ENCODE data around the gene IFITM2. TPM values are rescaled to one million over a fixed set of nuclear protein-coding genes. Genes with fewer than 3 reads are reported as not detected.
"Not testable (repeated sequence)": the region's sequence is repeated elsewhere in the genome, so short reads cannot be mapped to it uniquely, and the experiment has no call there.

The IFITM2 gene
- total and polyA plus RNA-seq, 2 donors, result 14.8 to 765 TPM

GRCh38 chr11:315516-315994, 7.9 kb downstream of the IFITM2 start:
- WGBS, result 53% methylated on average over 32 of the region's 32 CpGs
- no peaks in the 10 kb centered on the region for H3K36me3 ChIP-seq (ENCODE audit: insufficient read depth)

GRCh38 chr11:316031-316701, 8.6 kb downstream of the IFITM2 start:
- Histone ChIP-seq H3K27ac (ENCODE audit: low read depth) (peak overlapping the region; percentile 79), H3K36me3 (ENCODE audit: insufficient read depth) (no peaks in the 10 kb centered on the region), H3K4me1 (ENCODE audit: insufficient read depth) (peaks cover 2% of the 10 kb centered on the region), H3K4me3 (ENCODE audit: low read depth, low read length) (peak overlapping the region; percentile 66)
- WGBS, result 31% methylated on average over 64 of the region's 64 CpGs
- DNase-seq (ENCODE audit: extremely low spot score), result no peak

More at GRCh38 chr11:315516-315994, 7.9 kb downstream of the IFITM2 start:
- H3K4me3 ChIP-seq (ENCODE audit: low read depth, low read length), result peak overlapping the region; percentile 66
- DNase-seq (ENCODE audit: extremely low spot score), result no peak
- peaks cover 2% of the 10 kb centered on the region for H3K4me1 ChIP-seq (ENCODE audit: insufficient read depth)
- peak overlapping the region; percentile 79 for H3K27ac ChIP-seq (ENCODE audit: low read depth)

GRCh38 chr11:316891-317301, 9.3 kb downstream of the IFITM2 start:
- no peak for DNase-seq (ENCODE audit: extremely low spot score)
- peaks cover 2% of the 10 kb centered on the region for H3K4me1 ChIP-seq (ENCODE audit: insufficient read depth)
- H3K27ac ChIP-seq (ENCODE audit: low read depth), result peak overlapping the region; percentile 79
- no peaks in the 10 kb centered on the region for H3K36me3 ChIP-seq (ENCODE audit: insufficient read depth)
- H3K4me3 ChIP-seq (ENCODE audit: low read depth, low read length), result no peak overlapping the region
- 85% methylated on average over 7 of the region's 7 CpGs for WGBS

GRCh38 chr11:317668-318404, 10.2 kb downstream of the IFITM2 start:
- DNase-seq (ENCODE audit: extremely low spot score); H3K27ac ChIP-seq (ENCODE audit: low read depth): not testable (repeated sequence)

GRCh38 chr11:318405-319120, 10.9 kb downstream of the IFITM2 start:
- not testable (repeated sequence) for DNase-seq (ENCODE audit: extremely low spot score); H3K4me1 ChIP-seq (ENCODE audit: insufficient read depth); H3K36me3 ChIP-seq (ENCODE audit: insufficient read depth)
- under 1% methylated on average over 13 of the region's 79 CpGs for WGBS
- H3K4me3 ChIP-seq (ENCODE audit: low read depth, low read length), result peak overlapping the region; percentile 67
- H3K27ac ChIP-seq (ENCODE audit: low read depth), result peak overlapping the region; percentile 80

More at GRCh38 chr11:317668-318404, 10.2 kb downstream of the IFITM2 start:
- not testable (repeated sequence) for H3K4me1 ChIP-seq (ENCODE audit: insufficient read depth); H3K36me3 ChIP-seq (ENCODE audit: insufficient read depth); H3K4me3 ChIP-seq (ENCODE audit: low read depth, low read length)
- WGBS, result 35% methylated on average over 16 of the region's 30 CpGs

GRCh38 chr11:319121-319887, 11.7 kb downstream of the IFITM2 start:
- Histone ChIP-seq H3K4me3 (ENCODE audit: low read depth, low read length) (peak overlapping the region; percentile 67), H3K27ac (ENCODE audit: low read depth) (peak overlapping the region; percentile 55)
- DNase-seq (ENCODE audit: extremely low spot score); H3K4me1 ChIP-seq (ENCODE audit: insufficient read depth); H3K36me3 ChIP-seq (ENCODE audit: insufficient read depth): not testable (repeated sequence)
- 6% methylated on average over 20 of the region's 29 CpGs for WGBS

- H3K36me3 ChIP-seq (ENCODE audit: insufficient read depth); H3K4me1 ChIP-seq (ENCODE audit: insufficient read depth); DNase-seq (ENCODE audit: extremely low spot score): not testable (repeated sequence)
- H3K4me3 ChIP-seq (ENCODE audit: low read depth, low read length), result peak overlapping the region; percentile 67
- H3K27ac ChIP-seq (ENCODE audit: low read depth), result peak overlapping the region; percentile 55
- 5% methylated on average over 9 of the region's 10 CpGs for WGBS
Measured at GRCh38 chr11:319888-320273, 12.3 kb downstream of the IFITM2 start.

GRCh38 chr11:324156-324555, 16.5 kb downstream of the IFITM2 start:
- WGBS, result 52% methylated on average over 11 of the region's 11 CpGs
- H3K4me3 ChIP-seq (ENCODE audit: low read depth, low read length), result no peak overlapping the region
- H3K4me1 ChIP-seq (ENCODE audit: insufficient read depth), result no peaks in the 10 kb centered on the region
- H3K36me3 ChIP-seq (ENCODE audit: insufficient read depth), result no peaks in the 10 kb centered on the region
- peak overlapping the region; percentile 39 for H3K27ac ChIP-seq (ENCODE audit: low read depth)
- no peak for DNase-seq (ENCODE audit: extremely low spot score)

GRCh38 chr11:324593-325517, 17.2 kb downstream of the IFITM2 start:
- peak overlapping the region; percentile 39 for H3K27ac ChIP-seq (ENCODE audit: low read depth)

GRCh38 chr11:325796-326591, 18.4 kb downstream of the IFITM2 start:
- no peaks in the 10 kb centered on the region for H3K36me3 ChIP-seq (ENCODE audit: insufficient read depth)
- H3K4me3 ChIP-seq (ENCODE audit: low read depth, low read length), result no peak overlapping the region
- 85% methylated on average over 30 of the region's 30 CpGs for WGBS
- peak overlapping the region; percentile 83 for H3K27ac ChIP-seq (ENCODE audit: low read depth)
- no peak for DNase-seq (ENCODE audit: extremely low spot score)
- H3K4me1 ChIP-seq (ENCODE audit: insufficient read depth), result no peaks in the 10 kb centered on the region

More at GRCh38 chr11:324593-325517, 17.2 kb downstream of the IFITM2 start:
- H3K4me3 ChIP-seq (ENCODE audit: low read depth, low read length); DNase-seq (ENCODE audit: extremely low spot score); H3K36me3 ChIP-seq (ENCODE audit: insufficient read depth); H3K4me1 ChIP-seq (ENCODE audit: insufficient read depth): not testable (repeated sequence)
- 23% methylated on average over 29 of the region's 34 CpGs for WGBS

- Histone ChIP-seq H3K27ac (ENCODE audit: low read depth) (peak overlapping the region; percentile 83), H3K4me3 (ENCODE audit: low read depth, low read length) (no peak overlapping the region), H3K36me3 (ENCODE audit: insufficient read depth) (no peaks in the 10 kb centered on the region), H3K4me1 (ENCODE audit: insufficient read depth) (no peaks in the 10 kb centered on the region)
- 66% methylated on average over 6 of the region's 6 CpGs for WGBS
- DNase-seq (ENCODE audit: extremely low spot score), result no peak
Measured at GRCh38 chr11:326592-326841, 18.9 kb downstream of the IFITM2 start.

All from urinary bladder (tissue), 4 donors.